GM18520 (cell line): ENCODE data around the gene ANXA1.

Experiments used
- ATAC-seq: cut with Tn5 transposase; IDR thresholded peaks from one replicate; pipeline ENCODE4 v1.9.1; 2021; ENCODE audit not compliant: unreplicated experiment

The ANXA1 gene

GRCh38 chr9:73206851-73207250 is 55.2 kb downstream of the ANXA1 start:
- no peak for ATAC-seq

- ATAC-seq: no peak
Measured at GRCh38 chr9:73210886-73211666, 59.4 kb downstream of the ANXA1 start.

- ATAC-seq: no peak
Measured at GRCh38 chr9:73213300-73213699, 61.6 kb downstream of the ANXA1 start.

- no peak for ATAC-seq
Measured at GRCh38 chr9:73215249-73215648, 63.6 kb downstream of the ANXA1 start.

GRCh38 chr9:73216100-73216499 is 64.4 kb downstream of the ANXA1 start:
- no peak for ATAC-seq
